Activated CD8-positive, alpha-beta memory T cell treated with anti-CD3 and anti-CD28 coated beads for 48 hours (primary cell): ENCODE data around the gene MSL3.

Experiments used
- DNase-seq, 3 experiments: peaks; one replicate each; pipeline ENCODE4 v3.0.0-alpha.2; 2020; ENCODE audit warnings: low read depth in 2 of 3, low spot score in 2 of 3

MSL3 gene

DNA sequence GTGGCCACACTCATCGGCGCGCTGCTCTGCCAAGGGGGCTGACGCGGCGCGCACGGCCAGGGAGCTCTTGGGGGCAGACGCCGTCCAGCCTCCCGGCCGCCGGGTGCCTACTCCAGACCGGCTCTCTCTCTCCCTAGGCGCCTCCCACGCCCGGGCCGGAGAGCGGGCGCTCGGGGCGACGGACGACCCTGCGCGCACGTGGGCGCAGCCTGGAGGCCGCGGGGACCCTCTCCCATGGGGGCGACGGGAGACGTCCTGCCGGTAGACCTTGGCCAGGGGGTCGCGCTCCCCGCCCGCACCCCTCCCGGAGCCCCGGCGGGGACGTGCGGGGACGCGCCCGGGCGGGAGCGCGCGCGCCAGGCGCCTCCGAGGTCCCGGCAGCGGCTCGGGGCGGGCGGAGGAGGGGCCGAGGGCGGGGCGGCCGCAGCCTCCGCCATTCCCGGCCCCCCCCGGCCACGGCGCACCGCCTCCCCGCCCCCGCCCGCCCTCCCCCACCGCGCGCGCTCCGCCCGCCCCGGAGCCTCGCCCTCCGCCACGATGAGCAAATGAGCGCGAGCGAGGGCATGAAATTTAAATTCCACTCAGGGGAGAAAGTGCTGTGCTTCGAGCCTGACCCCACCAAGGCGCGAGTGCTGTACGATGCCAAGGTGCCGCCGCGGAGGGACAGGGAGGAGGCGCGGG lies at the start of gene MSL3:
TSS of gene MSL3 (plus strand) at position 519 of the 681 bp plus-strand sequence. CDS start at position 546, 27 bp downstream.
- DNase-seq = no peak

DNA sequence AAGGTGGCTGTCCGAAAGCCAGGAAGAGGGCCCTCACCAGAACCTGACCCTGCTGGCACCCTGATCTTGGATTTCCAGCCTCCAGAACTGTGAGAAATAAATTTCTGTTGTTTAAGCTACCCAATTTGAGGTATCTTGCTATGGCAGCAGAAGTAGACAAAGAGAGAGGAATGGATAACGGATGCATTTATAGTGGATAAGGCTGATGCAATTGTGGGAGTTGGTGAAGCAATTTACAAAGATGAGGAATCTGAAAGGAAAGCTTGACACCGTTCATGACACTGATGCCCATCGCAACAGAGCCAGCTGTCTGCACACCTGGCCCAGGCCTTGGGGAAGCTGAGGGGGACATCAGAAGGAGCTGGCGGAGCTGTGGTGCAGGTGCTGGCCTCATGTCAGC lies 35.7 kb upstream of the MSL3 start:
- no peak for DNase-seq

- DNase-seq = no peak
Measured at GRCh38 chrX:11724122-11725017, 33.7 kb upstream of the MSL3 start.

GRCh38 chrX:11725631-11726442 lies 32.2 kb upstream of the MSL3 start:
- DNase-seq = no peak

GRCh38 chrX:11728556-11728955 lies 29.5 kb upstream of the MSL3 start:
- no peak for DNase-seq

- no peak for DNase-seq
Measured at GRCh38 chrX:11733614-11734013, 24.4 kb upstream of the MSL3 start.

- DNase-seq = no peak
Measured at GRCh38 chrX:11739776-11740175, 18.3 kb upstream of the MSL3 start.

GRCh38 chrX:11740794-11741193 lies 17.2 kb upstream of the MSL3 start:
- DNase-seq = no peak

- DNase-seq = no peak
Measured at GRCh38 chrX:11741574-11741973, 16.5 kb upstream of the MSL3 start.

DNA sequence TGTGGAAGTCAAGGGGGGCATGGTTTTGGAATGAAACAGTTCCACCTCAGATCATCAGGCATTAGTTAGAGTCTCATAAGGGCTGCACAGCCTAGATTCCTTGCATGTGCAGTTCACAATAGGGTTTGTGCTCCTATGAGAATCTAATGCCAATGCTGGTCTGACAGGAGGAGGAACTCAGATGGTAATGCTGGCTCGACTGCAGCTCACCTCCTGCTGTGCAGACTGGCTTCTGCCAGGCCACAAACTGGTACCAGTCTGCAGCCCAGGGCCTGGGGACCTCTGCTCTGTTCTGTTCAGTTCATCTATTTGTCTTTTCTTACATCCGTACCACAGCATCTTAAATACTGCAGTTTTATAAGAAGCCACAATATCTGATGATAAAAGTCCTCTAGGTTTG lies 12.2 kb upstream of the MSL3 start:
- DNase-seq = no peak

DNA sequence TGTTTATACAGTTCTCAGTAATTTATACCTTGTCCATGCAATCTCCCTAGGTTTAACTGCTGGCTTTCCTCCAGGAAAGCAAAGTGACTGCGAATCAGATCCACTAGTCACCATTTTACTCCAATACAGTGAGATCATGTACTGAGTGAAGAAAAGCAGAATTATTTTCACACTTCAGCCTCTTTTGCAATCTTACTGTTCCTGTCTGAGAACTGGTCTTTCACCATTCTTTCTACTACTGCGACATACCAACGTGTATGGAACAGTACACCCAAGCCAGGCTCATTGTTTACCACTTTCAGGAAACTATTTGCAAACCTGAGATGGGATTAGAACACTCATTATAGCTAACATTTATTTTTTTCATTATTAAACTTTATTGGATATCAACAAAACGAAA lies 8.0 kb upstream of the MSL3 start:
- no peak for DNase-seq

DNA sequence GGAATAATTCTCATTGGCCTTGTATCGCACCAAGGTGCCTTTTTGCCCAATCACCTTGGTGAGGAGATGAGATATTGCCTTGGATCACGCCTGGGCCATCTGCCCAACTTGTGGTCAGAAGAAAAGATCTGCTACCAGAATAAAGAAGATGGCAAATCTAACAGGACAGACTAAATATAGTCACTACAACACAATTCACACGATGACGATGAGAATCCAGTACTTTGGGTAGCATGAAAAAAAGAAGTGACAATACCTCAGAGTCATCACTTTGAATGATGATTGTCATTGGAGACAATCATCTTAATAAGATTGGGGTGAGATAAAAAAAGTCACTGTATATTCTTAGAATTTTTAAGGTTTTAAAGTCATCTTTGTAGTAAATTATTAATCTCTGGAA lies 7.3 kb upstream of the MSL3 start:
- no peak for DNase-seq

DNA sequence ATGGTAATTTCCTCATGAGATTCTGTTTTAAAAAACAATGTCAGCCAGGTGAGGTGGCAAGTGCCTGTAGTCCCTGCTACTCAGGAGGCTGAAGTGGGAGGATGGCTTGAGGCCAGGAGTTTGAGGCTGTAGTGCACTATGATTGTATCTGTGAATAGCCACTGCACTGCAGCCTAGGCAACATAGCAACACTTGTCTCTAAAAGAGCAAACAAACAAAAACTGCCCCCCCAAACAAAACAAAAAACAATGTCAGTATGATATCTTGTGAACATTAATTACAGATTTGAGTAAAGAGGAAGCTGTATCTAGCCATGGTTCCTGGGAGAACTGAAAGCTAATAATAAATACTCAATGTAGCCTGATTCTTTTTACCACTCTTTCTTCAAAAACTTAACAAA lies 6.8 kb upstream of the MSL3 start:
- DNase-seq = no peak

DNA sequence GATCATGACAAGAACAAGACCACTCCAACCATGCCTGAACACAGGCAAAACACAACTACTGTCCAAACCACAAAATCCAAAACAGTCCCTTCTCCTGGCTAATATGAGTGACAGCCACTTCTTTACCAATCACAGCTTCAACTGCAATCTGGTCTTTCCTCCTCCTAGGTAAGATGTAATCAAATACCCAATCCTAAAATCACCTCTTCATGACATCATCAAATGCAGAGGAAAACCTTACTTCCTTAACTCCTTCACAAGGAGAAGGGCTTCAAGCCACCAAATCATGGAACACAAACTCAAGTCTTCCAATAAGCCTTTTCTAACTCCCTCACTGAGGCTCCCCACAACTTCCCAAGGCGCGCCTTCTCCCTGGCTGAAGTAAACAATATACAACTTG lies 4.4 kb upstream of the MSL3 start:
- no peak for DNase-seq

GRCh38 chrX:11754958-11755645 lies 2.9 kb upstream of the MSL3 start:
- DNase-seq = no peak

- no peak for DNase-seq
Measured at GRCh38 chrX:11755724-11756123, 2.3 kb upstream of the MSL3 start.

- no peak for DNase-seq
Measured at GRCh38 chrX:11756354-11757318, 1.4 kb upstream of the MSL3 start.

DNA sequence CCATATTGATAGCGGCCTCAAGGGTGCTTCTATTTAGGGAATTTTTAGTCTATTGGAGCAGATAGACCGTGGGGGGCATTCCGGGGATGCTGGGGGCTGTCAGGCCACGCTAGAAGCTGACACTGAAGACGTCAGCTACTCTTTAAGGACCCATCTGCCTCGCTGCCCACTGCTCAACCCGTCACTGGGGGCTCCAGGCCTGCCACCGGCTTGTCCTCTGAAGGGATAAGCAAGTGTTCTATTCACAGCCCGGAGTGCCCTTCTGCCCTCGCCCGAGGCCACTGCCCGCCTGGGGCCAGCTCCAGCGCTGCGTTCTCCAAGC lies 679 bp upstream of the MSL3 start:
- no peak for DNase-seq

DNA sequence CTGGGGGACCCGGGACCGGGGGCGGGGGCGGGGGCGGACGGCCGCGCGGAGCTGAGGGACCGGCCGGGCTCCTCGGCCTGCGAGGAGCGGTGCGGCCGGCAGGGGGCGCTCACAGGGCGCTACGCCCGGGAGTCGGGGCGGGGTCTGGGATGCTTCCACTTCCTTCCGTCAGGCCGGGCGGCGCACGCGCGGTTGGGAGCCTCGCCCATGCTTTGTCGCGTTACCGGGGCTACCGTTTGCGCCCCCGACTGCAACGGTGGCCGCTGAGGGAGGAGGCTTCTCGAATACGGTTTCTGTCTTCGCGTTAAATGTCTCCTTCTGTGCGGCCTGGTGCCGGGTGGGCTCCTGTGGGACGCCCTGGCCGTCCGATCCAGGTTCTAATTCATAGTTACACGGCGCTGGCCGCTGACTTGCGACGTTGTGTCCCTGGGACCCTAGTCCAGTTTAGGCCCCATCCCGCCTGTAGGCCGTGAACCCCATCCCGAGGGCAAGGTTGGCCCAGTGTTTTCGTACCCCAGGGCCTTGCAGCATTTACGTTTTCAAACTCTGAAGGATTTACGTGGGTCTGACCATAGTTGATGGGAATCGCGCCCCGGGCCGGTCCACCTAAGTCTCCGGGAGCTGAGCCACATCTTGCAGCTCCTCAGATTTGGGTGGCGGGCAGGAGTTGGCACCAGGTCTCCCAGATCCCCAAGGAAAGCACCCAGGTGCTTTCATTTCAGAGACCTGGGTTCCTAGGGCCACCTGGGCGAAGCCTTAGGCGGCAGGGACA lies 549 bp downstream of the MSL3 start:
- DNase-seq = peak; percentile 50 to 77 (median 73)

GRCh38 chrX:11759172-11759460 lies 1.1 kb downstream of the MSL3 start:
- DNase-seq = no peak
